ENCODE results near the gene ZRANB1. TPM values are rescaled to one million over a fixed set of nuclear protein-coding genes. Genes with fewer than 3 reads are reported as not detected.

The ZRANB1 gene
- total and polyA plus RNA-seq, 2 experiments from 2014 or later, result 4.2 to 26.7 TPM

DNA sequence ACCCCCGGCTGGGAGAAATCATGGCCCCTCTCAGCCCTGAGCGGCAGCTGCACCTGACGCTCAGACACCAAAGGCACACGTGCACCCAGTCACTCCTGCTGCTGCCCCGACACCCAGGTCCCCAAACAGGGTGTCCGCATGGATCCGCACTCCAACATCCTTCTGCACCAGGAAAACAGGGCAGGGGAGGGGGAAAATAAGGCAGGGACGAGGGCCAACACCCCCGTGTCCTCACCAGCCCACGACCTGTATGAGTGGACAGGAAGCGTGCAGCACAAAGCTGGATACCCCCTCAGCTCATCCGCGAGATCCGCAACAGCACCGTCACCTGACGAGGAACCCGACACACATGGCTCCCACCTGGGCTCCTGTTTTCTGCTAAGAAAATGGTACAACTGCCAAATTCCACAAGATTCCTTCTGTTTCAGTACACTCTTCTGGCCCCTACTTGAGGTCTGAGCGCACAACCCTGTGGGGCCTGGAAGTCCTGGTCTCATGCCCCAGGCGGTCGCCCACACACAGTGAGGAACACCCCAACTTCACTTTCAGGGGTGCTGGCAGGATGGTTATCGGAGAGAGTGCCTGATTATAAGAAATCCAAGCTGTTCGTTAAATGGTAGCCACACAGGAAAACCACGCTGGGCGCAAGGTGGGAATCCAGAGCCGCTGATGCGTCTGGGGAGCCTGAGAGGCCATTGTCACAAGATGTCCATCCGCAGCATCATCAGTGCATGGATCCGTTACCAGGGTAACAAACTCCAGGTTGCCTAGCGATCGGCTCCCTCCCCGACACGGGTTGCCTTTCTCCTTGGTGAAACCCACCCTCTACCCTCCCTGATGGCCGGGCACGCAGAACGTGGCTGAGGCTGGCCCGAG, 63.6 kb downstream of the ZRANB1 start (continued):
- TF ChIP-seq, protein P1, sequence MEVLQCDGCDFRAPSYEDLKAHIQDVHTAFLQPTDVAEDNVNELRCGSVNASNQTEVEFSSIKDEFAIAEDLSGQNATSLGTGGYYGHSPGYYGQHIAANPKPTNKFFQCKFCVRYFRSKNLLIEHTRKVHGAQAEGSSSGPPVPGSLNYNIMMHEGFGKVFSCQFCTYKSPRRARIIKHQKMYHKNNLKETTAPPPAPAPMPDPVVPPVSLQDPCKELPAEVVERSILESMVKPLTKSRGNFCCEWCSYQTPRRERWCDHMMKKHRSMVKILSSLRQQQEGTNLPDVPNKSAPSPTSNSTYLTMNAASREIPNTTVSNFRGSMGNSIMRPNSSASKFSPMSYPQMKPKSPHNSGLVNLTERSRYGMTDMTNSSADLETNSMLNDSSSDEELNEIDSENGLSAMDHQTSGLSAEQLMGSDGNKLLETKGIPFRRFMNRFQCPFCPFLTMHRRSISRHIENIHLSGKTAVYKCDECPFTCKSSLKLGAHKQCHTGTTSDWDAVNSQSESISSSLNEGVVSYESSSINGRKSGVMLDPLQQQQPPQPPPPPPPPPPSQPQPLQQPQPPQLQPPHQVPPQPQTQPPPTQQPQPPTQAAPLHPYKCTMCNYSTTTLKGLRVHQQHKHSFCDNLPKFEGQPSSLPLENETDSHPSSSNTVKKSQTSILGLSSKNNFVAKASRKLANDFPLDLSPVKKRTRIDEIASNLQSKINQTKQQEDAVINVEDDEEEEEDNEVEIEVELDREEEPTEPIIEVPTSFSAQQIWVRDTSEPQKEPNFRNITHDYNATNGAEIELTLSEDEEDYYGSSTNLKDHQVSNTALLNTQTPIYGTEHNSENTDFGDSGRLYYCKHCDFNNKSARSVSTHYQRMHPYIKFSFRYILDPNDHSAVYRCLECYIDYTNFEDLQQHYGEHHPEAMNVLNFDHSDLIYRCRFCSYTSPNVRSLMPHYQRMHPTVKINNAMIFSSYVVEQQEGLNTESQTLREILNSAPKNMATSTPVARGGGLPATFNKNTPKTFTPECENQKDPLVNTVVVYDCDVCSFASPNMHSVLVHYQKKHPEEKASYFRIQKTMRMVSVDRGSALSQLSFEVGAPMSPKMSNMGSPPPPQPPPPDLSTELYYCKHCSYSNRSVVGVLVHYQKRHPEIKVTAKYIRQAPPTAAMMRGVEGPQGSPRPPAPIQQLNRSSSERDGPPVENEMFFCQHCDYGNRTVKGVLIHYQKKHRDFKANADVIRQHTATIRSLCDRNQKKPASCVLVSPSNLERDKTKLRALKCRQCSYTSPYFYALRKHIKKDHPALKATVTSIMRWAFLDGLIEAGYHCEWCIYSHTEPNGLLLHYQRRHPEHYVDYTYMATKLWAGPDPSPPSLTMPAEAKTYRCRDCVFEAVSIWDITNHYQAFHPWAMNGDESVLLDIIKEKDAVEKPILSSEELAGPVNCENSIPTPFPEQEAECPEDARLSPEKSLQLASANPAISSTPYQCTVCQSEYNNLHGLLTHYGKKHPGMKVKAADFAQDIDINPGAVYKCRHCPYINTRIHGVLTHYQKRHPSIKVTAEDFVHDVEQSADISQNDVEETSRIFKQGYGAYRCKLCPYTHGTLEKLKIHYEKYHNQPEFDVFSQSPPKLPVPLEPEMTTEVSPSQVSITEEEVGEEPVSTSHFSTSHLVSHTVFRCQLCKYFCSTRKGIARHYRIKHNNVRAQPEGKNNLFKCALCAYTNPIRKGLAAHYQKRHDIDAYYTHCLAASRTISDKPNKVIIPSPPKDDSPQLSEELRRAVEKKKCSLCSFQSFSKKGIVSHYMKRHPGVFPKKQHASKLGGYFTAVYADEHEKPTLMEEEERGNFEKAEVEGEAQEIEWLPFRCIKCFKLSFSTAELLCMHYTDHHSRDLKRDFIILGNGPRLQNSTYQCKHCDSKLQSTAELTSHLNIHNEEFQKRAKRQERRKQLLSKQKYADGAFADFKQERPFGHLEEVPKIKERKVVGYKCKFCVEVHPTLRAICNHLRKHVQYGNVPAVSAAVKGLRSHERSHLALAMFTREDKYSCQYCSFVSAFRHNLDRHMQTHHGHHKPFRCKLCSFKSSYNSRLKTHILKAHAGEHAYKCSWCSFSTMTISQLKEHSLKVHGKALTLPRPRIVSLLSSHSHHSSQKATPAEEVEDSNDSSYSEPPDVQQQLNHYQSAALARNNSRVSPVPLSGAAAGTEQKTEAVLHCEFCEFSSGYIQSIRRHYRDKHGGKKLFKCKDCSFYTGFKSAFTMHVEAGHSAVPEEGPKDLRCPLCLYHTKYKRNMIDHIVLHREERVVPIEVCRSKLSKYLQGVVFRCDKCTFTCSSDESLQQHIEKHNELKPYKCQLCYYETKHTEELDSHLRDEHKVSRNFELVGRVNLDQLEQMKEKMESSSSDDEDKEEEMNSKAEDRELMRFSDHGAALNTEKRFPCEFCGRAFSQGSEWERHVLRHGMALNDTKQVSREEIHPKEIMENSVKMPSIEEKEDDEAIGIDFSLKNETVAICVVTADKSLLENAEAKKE (CRISPR knock-in tag; IDR thresholded peaks at IDR 0.05), result no peak
- TF ChIP-seq, protein P2, sequence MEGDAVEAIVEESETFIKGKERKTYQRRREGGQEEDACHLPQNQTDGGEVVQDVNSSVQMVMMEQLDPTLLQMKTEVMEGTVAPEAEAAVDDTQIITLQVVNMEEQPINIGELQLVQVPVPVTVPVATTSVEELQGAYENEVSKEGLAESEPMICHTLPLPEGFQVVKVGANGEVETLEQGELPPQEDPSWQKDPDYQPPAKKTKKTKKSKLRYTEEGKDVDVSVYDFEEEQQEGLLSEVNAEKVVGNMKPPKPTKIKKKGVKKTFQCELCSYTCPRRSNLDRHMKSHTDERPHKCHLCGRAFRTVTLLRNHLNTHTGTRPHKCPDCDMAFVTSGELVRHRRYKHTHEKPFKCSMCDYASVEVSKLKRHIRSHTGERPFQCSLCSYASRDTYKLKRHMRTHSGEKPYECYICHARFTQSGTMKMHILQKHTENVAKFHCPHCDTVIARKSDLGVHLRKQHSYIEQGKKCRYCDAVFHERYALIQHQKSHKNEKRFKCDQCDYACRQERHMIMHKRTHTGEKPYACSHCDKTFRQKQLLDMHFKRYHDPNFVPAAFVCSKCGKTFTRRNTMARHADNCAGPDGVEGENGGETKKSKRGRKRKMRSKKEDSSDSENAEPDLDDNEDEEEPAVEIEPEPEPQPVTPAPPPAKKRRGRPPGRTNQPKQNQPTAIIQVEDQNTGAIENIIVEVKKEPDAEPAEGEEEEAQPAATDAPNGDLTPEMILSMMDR (conservative IDR thresholded peaks at IDR 0.05; ENCODE audit: low read depth in 2 of 2), result no peak
- TF ChIP-seq STAT1 (IDR thresholded peaks at IDR 0.05; ENCODE audit: unreplicated experiment), result no peak

DNA sequence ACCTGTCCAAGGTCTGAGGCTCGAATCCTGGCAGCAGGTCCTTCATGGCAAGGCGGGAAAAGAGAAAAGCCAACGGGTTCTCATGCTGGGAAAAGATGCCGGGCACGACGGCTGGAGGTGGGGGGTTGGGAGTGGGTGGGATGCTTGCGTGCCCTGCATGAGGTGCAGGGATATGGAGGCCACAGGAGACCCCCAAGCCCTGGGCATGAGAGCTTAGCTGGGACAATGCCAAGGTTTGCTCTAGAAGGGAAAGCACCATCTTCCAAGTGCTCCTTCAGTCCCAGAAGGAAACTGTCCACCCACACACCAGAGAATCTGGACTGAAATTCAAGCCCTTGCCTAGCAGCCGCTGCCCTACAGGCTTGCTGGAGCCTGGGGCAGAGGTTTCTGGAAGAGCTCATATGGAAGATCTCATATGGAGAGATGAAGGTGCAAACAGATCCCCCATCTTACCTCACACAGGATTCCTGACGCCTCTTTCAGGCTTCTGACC, 64.3 kb downstream of the ZRANB1 start:
- no peak overlapping the region for H3K4me3 Mint-ChIP-seq
- H3F3A ChIP-seq (replicated peaks; ENCODE audit: low read depth), result peaks cover 6% of the 10 kb centered on the region
- no peak overlapping the region for H3K4me2 ChIP-seq
- no peak for ATAC-seq
- H3K36me3 ChIP-seq (ENCODE audit: insufficient read depth), result peaks cover 12% of the 10 kb centered on the region; the same call in 1 of the 2 replicates
- peaks cover 72% of the 10 kb centered on the region for H3K36me3 Mint-ChIP-seq (ENCODE audit: low read depth)
- no peaks in the 10 kb centered on the region for H3K9me3 Mint-ChIP-seq
- no peaks in the 10 kb centered on the region for H3K27me3 ChIP-seq (ENCODE audit: insufficient read depth)
- H3K4me1 ChIP-seq (ENCODE audit: insufficient read depth), result peaks cover 25% of the 10 kb centered on the region
- H3K27ac Mint-ChIP-seq, result no peak overlapping the region
- H4K20me1 ChIP-seq (replicated peaks; ENCODE audit: insufficient read depth), result peaks cover 61% of the 10 kb centered on the region
- peaks cover 43% of the 10 kb centered on the region for H3K4me1 Mint-ChIP-seq
- no peak overlapping the region for H2AFZ ChIP-seq
- H3K27ac ChIP-seq (ENCODE audit: low read depth), result no peak overlapping the region
- no peak for DNase-seq (ENCODE audit: low spot score)
- H3K79me2 ChIP-seq (replicated peaks; ENCODE audit: insufficient read depth), result peaks cover 78% of the 10 kb centered on the region
- H3K9me2 ChIP-seq (ENCODE audit: insufficient read depth), result no peaks in the 10 kb centered on the region
- no peak overlapping the region for H3K4me3 ChIP-seq
- peaks cover 36% of the 10 kb centered on the region for H3K27me3 Mint-ChIP-seq (ENCODE audit: insufficient read depth, low read depth, poor library complexity)
- TF ChIP-seq POLR2AphosphoS5 (IDR thresholded peaks at IDR 0.05; ENCODE audit: low read depth) (no peak), EZH2phosphoT487 (IDR thresholded peaks at IDR 0.05; ENCODE audit: unreplicated experiment) (no peak), NANOG (IDR thresholded peaks at IDR 0.05; ENCODE audit: borderline replicate concordance) (no peak), JUNB (IDR thresholded peaks at IDR 0.05; ENCODE audit: unreplicated experiment) (no peak), CREB1 (CRISPR knock-in tag; IDR thresholded peaks at IDR 0.05; ENCODE audit: low read depth) (no peak), STAT1 (IDR thresholded peaks at IDR 0.05; ENCODE audit: unreplicated experiment) (no peak), ZNF331 (CRISPR knock-in tag; IDR thresholded peaks at IDR 0.05; ENCODE audit: low read depth) (no peak), EZH2 (IDR thresholded peaks at IDR 0.05; ENCODE audit: low read depth, unreplicated experiment) (no peak), ZNF114 (CRISPR knock-in tag; IDR thresholded peaks at IDR 0.05) (no peak)
- TF ChIP-seq, protein P3, sequence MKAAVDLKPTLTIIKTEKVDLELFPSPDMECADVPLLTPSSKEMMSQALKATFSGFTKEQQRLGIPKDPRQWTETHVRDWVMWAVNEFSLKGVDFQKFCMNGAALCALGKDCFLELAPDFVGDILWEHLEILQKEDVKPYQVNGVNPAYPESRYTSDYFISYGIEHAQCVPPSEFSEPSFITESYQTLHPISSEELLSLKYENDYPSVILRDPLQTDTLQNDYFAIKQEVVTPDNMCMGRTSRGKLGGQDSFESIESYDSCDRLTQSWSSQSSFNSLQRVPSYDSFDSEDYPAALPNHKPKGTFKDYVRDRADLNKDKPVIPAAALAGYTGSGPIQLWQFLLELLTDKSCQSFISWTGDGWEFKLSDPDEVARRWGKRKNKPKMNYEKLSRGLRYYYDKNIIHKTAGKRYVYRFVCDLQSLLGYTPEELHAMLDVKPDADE (IDR thresholded peaks at IDR 0.05), result no peak
- TF ChIP-seq, protein P2 (conservative IDR thresholded peaks at IDR 0.05; ENCODE audit: low read depth in 2 of 2), result no peak
